ENCODE results near the gene COPS3.

DNA sequence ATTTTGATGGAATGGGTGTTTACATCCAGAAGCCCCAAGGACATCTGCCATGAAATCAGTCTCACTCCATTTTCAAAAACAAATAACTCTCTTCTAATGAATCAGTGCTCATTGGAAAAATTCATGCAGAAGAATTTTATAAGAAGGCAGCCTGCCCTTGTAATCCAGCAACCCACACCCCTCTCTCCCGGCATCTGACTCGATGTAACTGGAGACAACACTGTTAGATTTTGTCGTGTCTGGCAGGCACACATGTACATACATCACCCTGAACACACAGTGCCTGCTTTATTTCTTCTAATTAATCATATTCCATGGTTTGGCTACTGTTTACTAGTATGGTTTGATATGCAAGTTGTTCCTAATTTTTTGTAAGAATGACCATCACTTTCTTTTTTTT, 63.1 kb downstream of the COPS3 start:
- TF ChIP-seq POLR2AphosphoS5 (IDR thresholded peaks at IDR 0.05; ENCODE audit: borderline replicate concordance, low read depth, low read length) = no peak
- no peak for TF ChIP-seq EZH2 (IDR thresholded peaks at IDR 0.05)

Data from SK-N-MC (cell line).